Heart right ventricle (tissue), 16 donors: Measurements from ENCODE around the gene HAPLN1. TPM values are rescaled to one million over a fixed set of nuclear protein-coding genes. Genes with fewer than 3 reads are reported as not detected.
A peak's percentile ranks its signal among the peaks of the same experiment; 100 is the strongest.

Source experiments
- ATAC-seq, 8 donors: fragments of 200-7000 bp; cut with Tn5 transposase; one replicate each; pipeline ENCODE4 v1.9.1; 2020; ENCODE audit warnings: mild to moderate bottlenecking in 8 of 8, moderate library complexity in 8 of 8, moderate number of reproducible peaks in 1 of 8
- DNase-seq, 2 donors: peaks; one replicate each; pipeline ENCODE4 v3.0.0-alpha.2; 2020
- H3K27ac ChIP-seq, 10 donors: fragments of 200-600 bp; sonication (generic) in 2 of 10; one replicate each; pipeline versions ENCODE4 v1.5.0 to v1.8.0; 2020 to 2022; ENCODE audit warnings: mild to moderate bottlenecking in 3 of 10
- H3K27me3 ChIP-seq, 7 donors: fragments of 200-600 bp; one replicate each; pipeline ENCODE4 v1.8.0; 2021 to 2022; ENCODE audit warnings: mild to moderate bottlenecking in 2 of 7
- H3K36me3 ChIP-seq, 9 donors: fragments of 200-600 bp; sonication (generic) in 1 of 9; one replicate each; pipeline versions ENCODE4 v1.5.0 to v1.8.0; 2020 to 2022; ENCODE audit warnings: mild to moderate bottlenecking in 2 of 9
- H3K4me1 ChIP-seq, 9 donors: fragments of 200-600 bp; sonication (generic) in 1 of 9; one replicate each; pipeline versions ENCODE4 v1.5.0 to v1.8.0; 2020 to 2022; ENCODE audit warnings: mild to moderate bottlenecking in 4 of 9
- H3K4me3 ChIP-seq, 10 donors: fragments of 200-600 bp; sonication (generic) in 2 of 10; one replicate each; pipeline versions ENCODE4 v1.5.0 to v1.8.0; 2020 to 2022; ENCODE audit warnings: mild to moderate bottlenecking in 7 of 10, moderate library complexity in 2 of 10
- H3K9me3 ChIP-seq, 11 donors: fragments of 200-600 bp in 10 of 11; sonication (generic) in 2 of 11; one replicate each; pipeline versions ENCODE4 v1.5.0 to v1.8.0; 2013 to 2022; ENCODE audit warnings: mild to moderate bottlenecking in 2 of 11, control low read depth in 1 of 11, moderate library complexity in 1 of 11
- WGBS, 2 donors: extraction: QIAGEN DNeasy Blood & Tissue Kit; methylation state at CpG; one replicate each; pipeline ENCODE4 v1.1.7; 2013; ENCODE audit warnings: inconsistent platforms in 1 of 2; 5-methylcytosine and 5-hydroxymethylcytosine counted together
- intact Hi-C, 10 donors: fragments of 100-400 bp; cut with DNase I; formaldehyde crosslinking; loops; one replicate each; pipeline versions ENCODE4 v1.11.1 to v1.14.2; 2022
- long read RNA-seq, 3 donors: library from polyadenylated mRNA; unstranded; transcript quantifications; one replicate each; pipeline ENCODE4 v2.0.0, GENCODE V29; 2020 to 2021
- polyA plus RNA-seq, 2 donors: library from polyadenylated mRNA; stranded (reverse); fragments of 200-250 nt; gene quantifications; one replicate each; pipeline ENCODE4 v1.2.3, GENCODE V29; 2013
- total RNA-seq, 10 donors: library from RNA; stranded (reverse); fragmentation: NEBNext Ultra II Directional in 3 of 10; extraction: Animal tissue kit (Norgen Biotek cat#: 25700) in 3 of 10; gene quantifications; one replicate each; pipeline versions ENCODE4 v1.2.1 to v1.2.4, GENCODE V29; 2021 to 2023
- TF ChIP-seq, protein P1 (sequence below), 9 donors: fragments of 200-600 bp; sonication (generic) in 2 of 9; IDR thresholded peaks; one replicate each; pipeline versions ENCODE4 v1.5.0 to v1.8.0; 2021 to 2022; ENCODE audit warnings: antibody characterized with exemption in 9 of 9, mild to moderate bottlenecking in 5 of 9, moderate library complexity in 1 of 9
- donor health status: Arrhythmogenic right ventricular cardiomyopathy.
- donor health status: ischemic (EF 13 %, LVEDD 7.1; RV severe dilation, severe dysfunction).
- donor health status: healthy with polysubstance abuse.
- donor health status: DM: no; HTN: yes; CAD: no.
- donor health status: DM: no; HTN: no; CAD: no.
- donor health status: ischemic (EF 25% LVEDD 6.9; RV normal size, moderate dysfunction).
- donor health status: ischemic (EF 25% LVEDD 5.7; RV mildly dilated, moderate dysfunction).
- donor health status: healthy.
- donor health status: DM: yes; HTN: yes; CAD: no.
- donor health status: Ischemic cardiomyopathy.
- donor health status: ischemic (EF 35%, LVEDD 5.7; RV mildly dilated, moderate dysfunction).
- donor health status: nonischemic (EF 11% LVEDD 7.7; RV severe dilation, severe dysfunction).
- donor health status: DM: yes; HTN: yes; CAD: no.
- donor health status: PGD.
- donor health status: ischemic (EF 29% LVEDD 5.4; RV normal size, mild dysfunction).
- donor health status: nonischemic (EF 23%, LVEDD 6.1; RV moderate dilation, normal function).

Gene HAPLN1
- total RNA-seq: 1 to 10 TPM in 6 of 10 donors, under 1 TPM in 3, not detected in 1; 0.38 to 4.4 (median 1.1) TPM
- polyA plus RNA-seq: under 1 TPM; 0.07 to 0.29 TPM
- long read RNA-seq, donor 1: 0 reads
- long read RNA-seq, donor 2, full-length matches to known transcripts: 2 of 2 reads
- long read RNA-seq, donor 2, partial matches to known transcripts: 0 of 2 reads
- long read RNA-seq, donor 2, other reads (novel, unspliced or antisense): 0 of 2 reads
- long read RNA-seq, donor 3, full-length matches to known transcripts: 1 of 1 reads
- long read RNA-seq, donor 3, partial matches to known transcripts: 0 of 1 reads
- long read RNA-seq, donor 3, other reads (novel, unspliced or antisense): 0 of 1 reads

DNA sequence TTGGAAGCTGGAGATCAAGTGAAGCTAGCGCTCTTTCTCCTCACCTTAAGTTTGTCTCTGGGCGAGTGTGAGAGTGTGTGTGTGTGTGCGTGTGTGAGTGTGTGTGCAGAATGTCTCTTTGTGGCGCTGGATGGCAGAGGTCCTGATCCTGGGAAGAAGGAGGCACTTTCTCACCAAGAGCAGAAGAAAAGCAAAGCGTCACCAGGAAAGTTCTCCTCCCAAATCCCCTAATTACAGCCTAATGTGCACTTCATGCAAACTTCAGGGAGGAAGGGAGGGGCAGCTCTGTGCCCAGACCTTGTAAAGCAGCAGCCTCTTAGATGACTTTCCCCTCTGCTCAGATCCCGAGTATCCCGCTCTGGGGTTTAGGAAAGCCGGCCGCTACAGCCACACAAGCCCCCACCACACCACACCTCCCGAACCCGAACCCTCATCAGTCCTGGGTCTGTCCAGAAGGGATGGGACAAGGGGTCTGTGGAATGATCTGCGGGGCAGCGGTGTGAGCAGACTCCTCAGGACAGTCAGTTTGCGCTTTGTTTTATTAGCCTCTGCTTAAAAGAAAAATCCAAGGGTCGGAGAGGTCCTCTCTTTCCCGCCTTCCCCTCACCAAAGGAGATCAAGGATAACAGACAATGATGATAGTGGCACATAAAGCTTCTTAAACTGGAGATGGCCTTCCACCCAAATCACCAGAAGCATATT, at the start of gene HAPLN1:
Gene HAPLN1 (minus strand): TSS at position 20 of the 702 bp plus-strand sequence. CDS start 47,332 bp downstream, outside the sequence.
- H3K4me1 ChIP-seq: peaks cover 0 to 12% (median 9%) of the 10 kb centered on the region in 9 donors
- H3K9me3 ChIP-seq: no peaks in the 10 kb centered on the region
- TF ChIP-seq, protein P1, sequence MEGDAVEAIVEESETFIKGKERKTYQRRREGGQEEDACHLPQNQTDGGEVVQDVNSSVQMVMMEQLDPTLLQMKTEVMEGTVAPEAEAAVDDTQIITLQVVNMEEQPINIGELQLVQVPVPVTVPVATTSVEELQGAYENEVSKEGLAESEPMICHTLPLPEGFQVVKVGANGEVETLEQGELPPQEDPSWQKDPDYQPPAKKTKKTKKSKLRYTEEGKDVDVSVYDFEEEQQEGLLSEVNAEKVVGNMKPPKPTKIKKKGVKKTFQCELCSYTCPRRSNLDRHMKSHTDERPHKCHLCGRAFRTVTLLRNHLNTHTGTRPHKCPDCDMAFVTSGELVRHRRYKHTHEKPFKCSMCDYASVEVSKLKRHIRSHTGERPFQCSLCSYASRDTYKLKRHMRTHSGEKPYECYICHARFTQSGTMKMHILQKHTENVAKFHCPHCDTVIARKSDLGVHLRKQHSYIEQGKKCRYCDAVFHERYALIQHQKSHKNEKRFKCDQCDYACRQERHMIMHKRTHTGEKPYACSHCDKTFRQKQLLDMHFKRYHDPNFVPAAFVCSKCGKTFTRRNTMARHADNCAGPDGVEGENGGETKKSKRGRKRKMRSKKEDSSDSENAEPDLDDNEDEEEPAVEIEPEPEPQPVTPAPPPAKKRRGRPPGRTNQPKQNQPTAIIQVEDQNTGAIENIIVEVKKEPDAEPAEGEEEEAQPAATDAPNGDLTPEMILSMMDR (IDR thresholded peaks at IDR 0.05): no peak
- H3K4me3 ChIP-seq: peak within 1 kb of the TSS in 9 of 10 donors; percentile 36 to 63 (median 53)
- H3K27ac ChIP-seq: peak within 1 kb of the TSS in 4 of 10 donors; percentile 49 to 75 (median 66)
- intact Hi-C loops: loop anchor here in 2 of 10 donors (5.0 to 10.0 kb wide), 2 partner anchors 534 to 661 kb away; partner anchors contain the start of gene EDIL3 (in 1 of the 2)
- DNase-seq (no peak), ATAC-seq (peak in 4 of 8 donors; percentile 34 to 54 (median 41))
- peaks cover 0 to 82% (median 40%) of the 10 kb centered on the region in 7 donors for H3K27me3 ChIP-seq
- H3K36me3 ChIP-seq: no peaks in the 10 kb centered on the region
- WGBS, 2 donors: 35 to 39% methylated on average over 16 of the region's 16 CpGs

DNA sequence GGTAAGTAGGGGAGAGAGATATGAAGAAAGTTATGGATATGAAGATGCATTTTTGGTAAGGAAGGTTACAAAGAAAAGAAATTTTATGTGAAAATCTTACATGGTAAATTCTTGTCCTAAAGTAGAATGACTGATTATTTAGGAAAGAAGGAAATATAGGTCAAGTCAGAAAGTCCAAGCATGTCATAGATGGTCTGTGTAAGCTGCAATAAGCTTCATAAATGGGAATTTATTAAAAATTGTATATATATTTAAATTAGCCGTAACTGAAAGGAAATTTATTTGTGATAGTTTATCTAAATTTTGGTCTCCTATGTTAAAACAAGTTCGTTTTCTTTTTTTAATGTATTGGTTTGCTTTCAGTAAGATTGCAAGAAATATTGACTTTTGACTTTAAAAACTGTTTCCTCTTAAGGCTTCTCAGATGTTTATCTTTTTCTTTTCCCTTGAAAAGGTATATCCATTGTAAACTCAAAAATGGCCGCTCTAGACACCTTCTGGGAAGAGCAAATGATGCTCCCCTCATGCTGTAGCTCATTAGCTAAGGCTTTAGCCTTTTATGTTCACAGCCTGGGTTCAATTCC, 46.8 kb upstream of the HAPLN1 start:
- no peaks in the 10 kb centered on the region for H3K27me3 ChIP-seq
- H3K4me1 ChIP-seq: no peaks in the 10 kb centered on the region
- TF ChIP-seq, protein P1 (IDR thresholded peaks at IDR 0.05): no peak
- no peak for DNase-seq
- H3K4me3 ChIP-seq: no peak overlapping the region
- peaks cover 0 to 42% (median 2%) of the 10 kb centered on the region in 11 donors for H3K9me3 ChIP-seq
- no peak for ATAC-seq
- WGBS, 2 donors: 52% methylated on average over 3 of the region's 3 CpGs
- intact Hi-C loops: no loop called here
- no peak overlapping the region for H3K27ac ChIP-seq
- no peaks in the 10 kb centered on the region for H3K36me3 ChIP-seq

DNA sequence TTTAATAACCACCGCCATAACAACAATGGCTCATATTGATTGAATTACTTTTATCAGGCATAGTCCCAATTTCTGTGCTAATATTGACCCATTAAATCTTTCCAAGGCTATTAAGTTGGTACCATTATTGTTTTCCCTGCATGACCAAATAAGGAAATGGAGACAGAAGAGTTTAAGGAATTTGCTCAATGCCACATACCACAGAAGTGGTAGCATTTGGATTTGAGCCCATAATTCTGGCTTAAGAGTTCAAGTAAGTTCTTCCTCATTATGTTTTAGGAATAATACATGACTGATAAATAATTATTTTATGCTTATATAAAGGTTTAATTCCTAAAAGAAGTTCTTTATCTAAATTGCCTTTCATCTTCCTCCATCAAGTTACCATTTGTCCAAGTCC, 43.4 kb upstream of the HAPLN1 start:
- ATAC-seq: no peak
- H3K4me3 ChIP-seq: no peak overlapping the region

DNA sequence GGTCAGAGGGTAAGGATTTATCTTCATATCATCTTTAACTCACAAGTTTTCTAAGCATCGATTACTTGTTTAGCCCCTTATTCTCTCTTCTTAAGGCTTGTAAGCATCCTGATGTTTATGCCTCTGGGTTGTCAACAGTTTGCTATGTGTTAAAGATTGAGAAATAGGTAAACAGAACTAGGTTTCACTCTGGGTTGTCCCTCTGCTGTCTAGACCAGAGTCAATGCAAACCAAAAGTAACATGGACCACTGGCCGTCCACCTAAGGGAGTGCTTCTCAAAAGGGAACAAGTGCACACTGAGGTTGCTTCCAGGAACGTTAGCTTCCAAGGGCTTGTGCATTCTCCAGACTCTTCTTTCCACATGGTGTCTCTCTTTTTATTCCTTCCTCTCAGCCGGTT, 39.9 kb upstream of the HAPLN1 start:
- Histone ChIP-seq H3K36me3 (no peaks in the 10 kb centered on the region), H3K27me3 (no peaks in the 10 kb centered on the region), H3K9me3 (peaks cover 0 to 16% (median 0%) of the 10 kb centered on the region in 11 donors), H3K27ac (no peak overlapping the region), H3K4me1 (no peaks in the 10 kb centered on the region), H3K4me3 (no peak overlapping the region)
- 70 to 77% methylated on average over 4 of the region's 4 CpGs for WGBS, 2 donors
- no peak for DNase-seq
- TF ChIP-seq, protein P1 (IDR thresholded peaks at IDR 0.05): no peak
- intact Hi-C loops: no loop called here
- no peak for ATAC-seq

More for the DNA sequence above, 43.4 kb upstream of the HAPLN1 start:
- intact Hi-C loops: no loop called here
- no peak for DNase-seq
- Histone ChIP-seq H3K36me3 (no peaks in the 10 kb centered on the region), H3K4me1 (no peaks in the 10 kb centered on the region), H3K27ac (no peak overlapping the region), H3K27me3 (no peaks in the 10 kb centered on the region), H3K9me3 (peaks cover 0 to 42% (median 2%) of the 10 kb centered on the region in 11 donors)
- TF ChIP-seq, protein P1 (IDR thresholded peaks at IDR 0.05): no peak
- 96 to 100% methylated on average over 1 of the region's 1 CpG for WGBS, 2 donors
